ELR (cell line): ENCODE measurements around the gene TIMM23.
A peak's percentile ranks its signal among the peaks of the same experiment; 100 is the strongest.
"Not testable (repeated sequence)": the region's sequence is repeated elsewhere in the genome, so short reads cannot be mapped to it uniquely, and the experiment has no call there.

Experiments used
- DNase-seq: peaks from one replicate; pipeline ENCODE4 v3.0.0-alpha.2; 2015; ENCODE audit warnings: low read depth

TIMM23 gene

GRCh38 chr10:45972106-45972812, at the start of gene TIMM23:
TSS of gene TIMM23 (plus strand) at chr10:45972489. CDS start at chr10:45972625, 136 bp downstream.
- DNase-seq = peak; percentile 90

DNA sequence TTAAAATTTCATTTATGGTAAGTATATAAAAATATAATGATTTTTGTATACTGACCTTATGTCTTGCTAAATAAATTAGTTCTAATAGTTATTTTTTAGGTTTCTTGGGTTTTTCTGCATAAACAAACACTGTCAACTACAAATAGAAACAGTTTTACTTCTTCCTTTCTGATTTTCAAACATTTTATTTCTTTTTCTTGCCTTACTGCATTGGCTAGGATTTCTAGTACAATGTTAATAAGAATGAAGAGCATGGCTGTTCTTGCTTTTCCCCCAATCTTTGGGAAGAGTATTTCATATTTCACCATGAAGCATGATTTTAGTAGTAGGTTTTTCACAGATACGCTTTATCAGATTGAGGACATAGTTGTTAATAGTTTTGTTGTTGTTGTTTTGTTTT, 45.5 kb upstream of the TIMM23 start:
- DNase-seq = not testable (repeated sequence)

DNA sequence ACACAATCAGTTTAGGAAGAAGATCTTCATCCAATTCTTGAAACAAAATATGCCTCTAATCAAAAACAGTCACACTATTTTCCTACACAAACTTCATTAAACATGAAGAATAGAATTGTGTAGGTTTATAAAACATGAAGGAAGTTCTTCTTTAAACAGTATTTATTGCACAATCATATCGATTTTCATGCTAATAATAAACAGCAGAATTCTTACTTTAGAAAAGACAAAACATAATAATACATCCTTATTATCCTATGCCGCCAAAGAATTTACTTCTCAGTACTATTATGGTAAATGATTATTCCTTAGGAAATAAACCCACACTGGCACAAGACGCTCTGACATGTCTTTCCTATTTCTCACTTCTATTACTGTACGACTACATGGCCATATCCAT, 41.0 kb upstream of the TIMM23 start:
- not testable (repeated sequence) for DNase-seq

GRCh38 chr10:45934788-45935187, 37.5 kb upstream of the TIMM23 start:
- not testable (repeated sequence) for DNase-seq

DNA sequence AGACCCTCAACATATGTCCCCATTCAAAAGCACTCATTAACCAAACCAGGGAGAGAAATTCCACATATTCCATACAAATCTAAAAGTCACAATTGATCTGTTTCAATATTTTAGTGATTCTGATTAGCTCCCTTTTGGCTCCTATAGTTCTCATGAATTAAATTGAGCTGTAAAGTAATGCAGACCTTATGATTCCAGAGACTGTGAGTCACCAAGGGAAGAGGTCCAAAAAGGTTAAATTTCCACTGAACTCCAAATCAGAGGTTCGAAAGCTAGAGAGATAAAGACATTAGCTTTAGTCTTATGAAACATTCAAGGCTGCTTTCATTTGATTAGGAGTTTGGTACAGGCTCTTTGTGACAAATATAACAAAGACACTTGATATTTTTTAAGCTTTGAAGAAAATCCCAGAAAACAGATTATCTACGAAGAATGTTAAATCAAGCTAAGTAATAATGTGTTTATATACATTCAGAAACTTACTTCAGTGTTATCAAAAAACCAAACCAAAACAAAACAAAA, 33.1 kb upstream of the TIMM23 start:
- DNase-seq = not testable (repeated sequence)

GRCh38 chr10:45941196-45941595, 31.1 kb upstream of the TIMM23 start:
- not testable (repeated sequence) for DNase-seq

GRCh38 chr10:45945476-45945875, 26.8 kb upstream of the TIMM23 start:
- DNase-seq = not testable (repeated sequence)

DNA sequence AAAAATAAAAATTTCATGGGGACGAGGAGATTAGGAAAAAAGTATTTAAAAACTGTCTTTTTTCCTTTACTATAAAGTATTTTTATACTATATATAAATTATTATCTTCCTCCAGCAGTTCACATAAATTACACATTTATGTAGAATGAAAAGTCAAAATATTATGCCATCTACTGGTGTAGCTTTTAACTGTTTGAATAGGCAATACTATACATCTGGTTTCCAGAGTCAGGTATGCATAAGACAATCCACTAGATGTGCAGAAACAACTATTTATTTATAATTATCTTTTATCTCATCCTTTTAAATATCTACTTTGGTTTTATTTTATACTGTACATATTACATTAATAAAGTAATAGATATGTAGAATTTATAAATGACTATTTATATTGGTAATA, 24.9 kb upstream of the TIMM23 start:
- DNase-seq = not testable (repeated sequence)

DNA sequence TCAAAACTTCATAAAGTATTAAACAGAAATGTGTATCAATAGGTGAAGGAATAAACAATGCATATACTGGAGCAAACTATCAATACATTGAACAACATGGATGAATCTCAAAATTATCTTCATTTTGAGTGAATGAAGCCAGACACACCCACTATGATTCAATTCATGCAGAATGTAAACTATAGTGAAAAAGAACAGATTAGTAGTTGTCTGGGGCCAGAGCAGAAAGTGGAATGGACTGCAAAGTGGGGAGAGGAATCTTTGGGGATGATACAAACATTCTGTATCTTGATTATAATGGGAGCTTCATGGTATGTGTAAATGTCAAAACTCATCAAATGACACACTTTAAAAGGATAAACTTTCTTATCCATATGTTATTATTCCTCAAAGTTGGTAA, 23.5 kb upstream of the TIMM23 start:
- DNase-seq = peak; percentile 35

DNA sequence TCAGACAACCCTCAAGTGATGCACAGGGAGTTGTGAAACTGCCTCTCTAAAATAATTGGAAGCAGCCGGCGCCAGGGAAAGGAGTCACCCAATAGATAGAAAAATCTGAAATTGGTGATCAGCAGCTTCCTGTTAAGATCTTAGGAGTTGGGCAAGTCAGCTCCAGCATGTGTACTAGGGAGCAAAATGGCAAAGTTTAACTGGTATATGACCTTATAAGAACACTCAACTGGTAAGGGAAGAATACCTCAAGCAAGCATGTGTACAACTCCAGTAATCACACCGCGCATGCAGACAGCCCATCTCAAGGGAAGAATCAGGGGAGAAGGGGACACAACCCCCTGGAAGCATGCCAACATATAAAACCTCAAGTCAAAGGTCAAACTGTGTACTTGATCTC, 17.9 kb upstream of the TIMM23 start:
- not testable (repeated sequence) for DNase-seq

- not testable (repeated sequence) for DNase-seq
Observed at GRCh38 chr10:45956634-45957033, 15.7 kb upstream of the TIMM23 start.

GRCh38 chr10:45957928-45958327, 14.4 kb upstream of the TIMM23 start:
- not testable (repeated sequence) for DNase-seq

DNA sequence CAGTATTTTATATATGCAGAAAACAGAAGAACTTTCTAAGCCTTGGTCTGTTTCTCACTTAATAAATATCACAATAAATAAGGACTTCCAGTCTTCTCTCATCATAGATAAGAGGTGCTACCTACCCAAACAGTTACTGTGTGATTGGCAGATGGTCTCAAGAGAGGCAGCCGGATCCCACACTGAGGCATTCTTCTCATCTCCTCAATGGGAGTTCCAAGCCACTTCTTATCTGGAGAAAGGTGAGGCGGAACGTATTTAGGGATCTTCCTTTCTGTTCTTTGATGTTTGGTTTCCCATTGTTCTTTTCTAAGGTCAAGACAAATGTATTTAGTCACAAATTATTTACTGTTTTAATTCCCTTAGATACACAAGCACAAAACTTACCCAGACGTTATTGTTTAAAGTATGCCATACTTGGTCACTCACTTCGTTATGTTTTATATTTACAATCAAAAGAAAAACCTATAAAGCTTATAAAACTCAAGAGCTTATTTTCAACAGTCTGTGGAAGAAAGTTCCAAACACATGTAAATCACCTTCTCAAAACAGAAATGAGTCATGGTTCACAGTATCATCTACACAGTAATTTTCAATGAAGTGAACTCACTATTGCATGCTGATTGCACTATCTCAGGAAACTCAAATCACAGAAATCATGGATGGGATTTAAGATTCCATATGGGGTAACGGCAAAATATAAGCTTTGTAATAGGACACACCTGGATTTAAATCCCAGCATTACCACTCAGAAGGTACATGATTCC, 9.4 kb upstream of the TIMM23 start:
- DNase-seq = not testable (repeated sequence)

DNA sequence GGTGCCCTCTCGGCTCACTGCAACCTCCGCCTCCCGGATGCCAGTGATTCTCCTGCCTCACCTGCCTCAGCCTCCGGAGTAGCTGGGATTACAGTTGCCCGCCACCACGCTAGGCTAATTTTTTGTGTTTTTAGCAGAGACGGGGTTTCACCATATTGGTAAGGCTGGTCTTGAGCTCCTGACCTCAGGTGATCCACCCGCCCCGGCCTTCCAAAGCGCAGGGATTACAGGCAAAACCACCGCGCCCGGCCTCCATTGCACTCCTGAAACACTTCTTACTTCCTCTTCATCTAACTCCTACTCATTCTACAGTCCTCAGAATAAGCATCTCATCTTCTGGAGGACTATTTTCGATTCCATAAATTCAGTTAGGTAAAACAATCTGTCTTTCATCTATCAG, 1.3 kb upstream of the TIMM23 start:
- not testable (repeated sequence) for DNase-seq

- peak; percentile 32 for DNase-seq
Observed at GRCh38 chr10:45971742-45972105, 565 bp upstream of the TIMM23 start.

- peak; percentile 17 for DNase-seq
Observed at GRCh38 chr10:45972813-45973169, 502 bp downstream of the TIMM23 start.

DNA sequence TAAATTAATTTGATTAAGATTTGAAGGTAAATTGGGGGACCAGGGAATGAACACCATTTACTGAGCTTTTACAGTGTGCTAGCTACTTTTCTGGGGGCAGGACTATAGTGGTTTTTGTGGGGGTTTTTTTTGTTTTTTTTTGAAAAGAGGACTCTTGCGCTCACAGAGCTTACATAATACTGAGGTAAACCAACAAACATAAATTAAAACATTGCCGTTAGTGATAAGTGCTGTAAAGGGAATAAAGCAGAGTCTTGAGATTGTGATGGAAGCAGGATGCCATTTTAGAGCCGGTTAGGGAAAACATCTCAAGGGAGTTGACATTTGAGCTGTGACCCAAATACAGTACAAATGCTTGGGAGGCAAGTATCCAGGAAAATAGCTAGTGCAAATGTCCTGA, 1.8 kb downstream of the TIMM23 start:
- DNase-seq = not testable (repeated sequence)

DNA sequence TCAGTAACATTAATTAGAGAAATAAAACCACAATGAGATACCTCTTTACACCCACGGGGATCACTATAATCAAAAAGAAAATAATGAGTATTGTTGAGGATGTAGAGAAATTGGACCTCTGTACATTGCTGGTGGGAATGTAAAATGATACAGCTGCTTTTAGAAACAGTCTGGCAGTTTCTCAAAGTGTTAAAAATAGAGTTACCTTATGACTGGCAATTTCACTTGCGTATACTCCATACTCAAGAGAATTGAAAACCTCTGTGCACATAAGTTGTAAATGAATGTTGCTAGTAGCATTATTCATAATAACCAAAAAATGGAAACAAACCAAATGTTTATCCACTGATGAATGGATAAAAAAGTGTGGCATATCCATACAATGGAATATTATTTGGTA, 6.3 kb downstream of the TIMM23 start:
- DNase-seq = not testable (repeated sequence)

GRCh38 chr10:45981367-45981766, 9.1 kb downstream of the TIMM23 start:
- DNase-seq = not testable (repeated sequence)

- DNase-seq = peak; percentile 59
Observed at GRCh38 chr10:45983538-45984186, 11.4 kb downstream of the TIMM23 start.

GRCh38 chr10:45984473-45984872, 12.2 kb downstream of the TIMM23 start:
- not testable (repeated sequence) for DNase-seq

- DNase-seq = not testable (repeated sequence)
Observed at GRCh38 chr10:45985590-45985989, 13.3 kb downstream of the TIMM23 start.

DNA sequence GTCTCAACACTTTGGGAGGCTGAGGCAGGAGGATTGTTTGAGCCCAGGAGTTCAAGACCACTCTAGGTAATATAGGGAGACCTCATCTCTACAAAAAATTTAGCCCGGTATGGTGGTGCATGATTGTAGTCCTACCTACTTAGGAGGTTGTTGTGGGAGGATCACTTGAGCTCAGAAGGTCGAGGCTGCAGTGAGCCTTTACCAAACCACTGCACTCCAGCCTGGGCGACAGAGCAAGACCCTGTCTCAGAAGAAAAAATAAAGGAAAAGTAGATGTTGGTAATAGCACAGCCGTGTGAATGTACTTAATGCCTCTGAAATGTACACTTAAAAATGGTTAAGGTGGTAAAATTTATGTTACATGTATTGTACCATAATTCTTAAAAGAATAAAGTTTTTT, 25.3 kb downstream of the TIMM23 start:
- no peak for DNase-seq
